H1 (cell line): ENCODE measurements around the gene MAML3. TPM values are rescaled to one million over a fixed set of nuclear protein-coding genes. Genes with fewer than 3 reads are reported as not detected.

Experiments used
- CTCF ChIA-PET: fragments of 300-600 bp; sonication (Branson Sonifier 250); formaldehyde crosslinking; loops from one replicate; lab custom pipeline; 2021; ENCODE audit not compliant: partially characterized antibody; lab: Charles Lee
- POLR2A ChIA-PET: fragments of 300-600 bp; sonication (Branson Sonifier 250); formaldehyde crosslinking; loops from one replicate; lab custom pipeline; 2021; ENCODE audit warnings: inconsistent platforms; ENCODE audit not compliant: partially characterized antibody; lab: Charles Lee
- DNase-seq, 2 experiments: peaks; one replicate each; pipeline versions ENCODE4 v3.0.0 to v3.0.0-alpha.2; 2010 to 2022; ENCODE audit warnings: low spot score in 2 of 2, low read depth in 1 of 2, mixed read lengths in 1 of 2
- FAIRE-seq: peaks from 2 replicates; lab custom pipeline; 2011; peaks lifted over from hg19 to GRCh38; lab: Jason Lieb, UNC
- H2AFZ ChIP-seq: 2 replicates; pipeline ENCODE4 v1.8.1; 2012; ENCODE audit warnings: low read length, inconsistent platforms
- H2AK5ac ChIP-seq: 2 replicates; pipeline ENCODE4 v1.6.1; 2013; ENCODE audit warnings: low read depth, low read length
- H2BK120ac ChIP-seq: replicated peaks from 2 replicates; pipeline ENCODE3; 2013; ENCODE audit warnings: low read depth, low read length, inconsistent platforms
- H2BK12ac ChIP-seq: 2 replicates; pipeline ENCODE4 v1.6.1; 2013; ENCODE audit warnings: low read depth, low read length
- H2BK15ac ChIP-seq: 2 replicates; pipeline ENCODE4 v1.6.1; 2013; ENCODE audit warnings: low read length
- H2BK20ac ChIP-seq: 2 replicates; pipeline ENCODE4 v1.6.1; 2013; ENCODE audit warnings: low read length
- H2BK5ac ChIP-seq: 2 replicates; pipeline ENCODE4 v1.6.1; 2013; ENCODE audit warnings: low read depth, low read length
- H3K14ac ChIP-seq: 2 replicates; pipeline ENCODE4 v1.6.1; 2013; ENCODE audit warnings: inconsistent platforms; ENCODE audit not compliant: insufficient read length
- H3K18ac ChIP-seq: 2 replicates; pipeline ENCODE4 v1.6.1; 2013; ENCODE audit warnings: low read length; ENCODE audit errors: extremely low read depth
- H3K23ac ChIP-seq: 2 replicates; pipeline ENCODE4 v1.6.1; 2013; ENCODE audit warnings: inconsistent platforms; ENCODE audit not compliant: insufficient read length
- H3K23me2 ChIP-seq: 2 replicates; pipeline ENCODE4 v1.6.1; 2013; ENCODE audit warnings: low read depth, low read length
- H3K27ac ChIP-seq: 2 replicates; pipeline ENCODE4 v1.6.1; 2011; ENCODE audit warnings: low read depth, low read length, inconsistent platforms
- H3K27me3 ChIP-seq, 4 experiments: replicated peaks in 1 of 4; 1 replicate in 1 of 4; 2 replicates in 3 of 4; pipeline versions ENCODE4 v1.6.1 to v1.8.1; 2011 to 2013; ENCODE audit warnings: low read length in 3 of 4, mild to moderate bottlenecking in 3 of 4, inconsistent platforms in 2 of 4, mixed read lengths in 2 of 4, moderate library complexity in 1 of 4; ENCODE audit not compliant: control insufficient read depth in 3 of 4, insufficient read depth in 3 of 4; ENCODE audit errors: extremely low read depth in 1 of 4
- H3K36me3 ChIP-seq, 4 experiments: 2 replicates each; pipeline versions ENCODE4 v1.6.1 to v1.8.1; 2011 to 2013; ENCODE audit warnings: mild to moderate bottlenecking in 4 of 4, low read length in 3 of 4, moderate library complexity in 2 of 4, control low read depth in 1 of 4, inconsistent platforms in 1 of 4; ENCODE audit not compliant: insufficient read depth in 4 of 4, control insufficient read depth in 2 of 4
- H3K4ac ChIP-seq: replicated peaks from 2 replicates; pipeline ENCODE3; 2013; ENCODE audit warnings: low read length, low read depth, mixed read lengths, inconsistent platforms; ENCODE audit not compliant: insufficient read length
- H3K4me1 ChIP-seq, 4 experiments: replicated peaks in 1 of 4; 1 replicate in 1 of 4; 2 replicates in 3 of 4; pipeline versions ENCODE4 v1.6.1 to v1.8.1; 2011 to 2013; ENCODE audit warnings: low read length in 3 of 4, inconsistent platforms in 2 of 4, mixed read lengths in 1 of 4; ENCODE audit not compliant: insufficient read depth in 4 of 4, control insufficient read depth in 3 of 4
- H3K4me2 ChIP-seq, 2 experiments: 2 replicates each; pipeline versions ENCODE4 v1.6.1 to v1.8.1; 2011 to 2013; ENCODE audit warnings: low read depth in 2 of 2, low read length in 2 of 2, control low read depth in 1 of 2, inconsistent platforms in 1 of 2, mild to moderate bottlenecking in 1 of 2; ENCODE audit not compliant: insufficient read depth in 1 of 2
- H3K4me3 ChIP-seq, 4 experiments: fragments of 200-600, 300-600 bp in 1 of 4; sonication (generic), shearing (Covaris generic), sonication (Bioruptor Twin) in 1 of 4; 2 replicates each; pipeline versions ENCODE4 v1.5.1 to v1.8.1; 2011 to 2016; ENCODE audit warnings: low read length in 4 of 4, low read depth in 3 of 4, control low read depth in 2 of 4, inconsistent platforms in 2 of 4, mild to moderate bottlenecking in 2 of 4, mixed read lengths in 1 of 4, moderate library complexity in 1 of 4; ENCODE audit not compliant: insufficient read depth in 2 of 4; ENCODE audit errors: extremely low read depth in 1 of 4
- H3K56ac ChIP-seq: replicated peaks from 2 replicates; pipeline ENCODE3; 2013; ENCODE audit warnings: low read depth, mild to moderate bottlenecking, mixed read lengths, low read length, inconsistent platforms; ENCODE audit not compliant: insufficient read length
- H3K79me1 ChIP-seq: 2 replicates; pipeline ENCODE4 v1.6.1; 2013; ENCODE audit warnings: low read depth, low read length, control low read depth
- H3K79me2 ChIP-seq, 2 experiments: 2 replicates each; pipeline versions ENCODE4 v1.6.1 to v1.8.1; 2012 to 2013; ENCODE audit warnings: low read length in 2 of 2, mild to moderate bottlenecking in 2 of 2, inconsistent platforms in 1 of 2; ENCODE audit not compliant: insufficient read depth in 2 of 2, control insufficient read depth in 1 of 2
- H3K9ac ChIP-seq, 4 experiments: replicated peaks in 1 of 4; 1 replicate in 1 of 4; 2 replicates in 3 of 4; pipeline versions ENCODE4 v1.6.1 to v1.8.1; 2011 to 2013; ENCODE audit warnings: low read depth in 3 of 4, low read length in 3 of 4, control low read depth in 2 of 4, mild to moderate bottlenecking in 2 of 4, moderate library complexity in 2 of 4, inconsistent platforms in 1 of 4; ENCODE audit errors: extremely low read depth in 1 of 4
- H3K9me3 ChIP-seq, 2 experiments: 2 replicates each; pipeline versions ENCODE4 v1.6.1 to v1.8.1; 2012 to 2013; ENCODE audit warnings: mild to moderate bottlenecking in 2 of 2, moderate library complexity in 2 of 2, control low read depth in 1 of 2, inconsistent platforms in 1 of 2, low read depth in 1 of 2, low read length in 1 of 2, mixed read lengths in 1 of 2; ENCODE audit not compliant: insufficient read depth in 2 of 2
- H4K20me1 ChIP-seq, 2 experiments: replicated peaks in 1 of 2; 2 replicates each; pipeline versions ENCODE3 to v1.8.1; 2011 to 2013; ENCODE audit warnings: inconsistent platforms in 2 of 2, low read length in 2 of 2, mild to moderate bottlenecking in 1 of 2; ENCODE audit not compliant: insufficient read depth in 2 of 2, control insufficient read depth in 1 of 2
- H4K5ac ChIP-seq: 2 replicates; pipeline ENCODE4 v1.6.1; 2013; ENCODE audit warnings: low read length, low read depth, mixed read lengths, inconsistent platforms; ENCODE audit not compliant: insufficient read length
- H4K8ac ChIP-seq: 2 replicates; pipeline ENCODE4 v1.8.0; 2013; ENCODE audit warnings: mild to moderate bottlenecking, moderate library complexity, low read length, inconsistent platforms; ENCODE audit not compliant: insufficient read depth; ENCODE audit errors: extremely low read depth
- H4K91ac ChIP-seq: replicated peaks from 2 replicates; pipeline ENCODE3; 2013; ENCODE audit warnings: low read length, mixed read lengths, inconsistent platforms; ENCODE audit not compliant: insufficient read length
- HDAC6 ChIP-seq: IDR thresholded peaks from one replicate; pipeline ENCODE4 v1.7.1; 2012; ENCODE audit warnings: low read depth, mild to moderate bottlenecking, inconsistent platforms, low read length, moderate library complexity
- KDM1A ChIP-seq: fragments of 200-600, 300-600 bp; sonication (generic); IDR thresholded peaks from 2 replicates; pipeline ENCODE4 v1.7.1; 2016; ENCODE audit warnings: mild to moderate bottlenecking, low read length, borderline replicate concordance
- POU5F1 ChIP-seq: IDR thresholded peaks from 2 replicates; pipeline ENCODE4 v1.6.1; 2011; ENCODE audit warnings: low read depth, mild to moderate bottlenecking, low read length, moderate library complexity
- SAP30 ChIP-seq: fragments of 300-600 bp; sonication (generic); IDR thresholded peaks from 2 replicates; pipeline ENCODE4 v1.7.1; 2012; ENCODE audit warnings: low read length, moderate library complexity, mild to moderate bottlenecking, inconsistent platforms; ENCODE audit not compliant: insufficient read depth, insufficient replicate concordance
- SP4 ChIP-seq: IDR thresholded peaks from 2 replicates; pipeline ENCODE4 v1.6.1; 2012; ENCODE audit warnings: low read length, inconsistent platforms
- SUZ12 ChIP-seq: fragments of 200-600 bp; sonication (generic); IDR thresholded peaks from 2 replicates; pipeline ENCODE4 v1.6.1; 2012; ENCODE audit warnings: mild to moderate bottlenecking, inconsistent platforms, low read length, moderate library complexity, mixed read lengths
- TCF12 ChIP-seq: IDR thresholded peaks from 2 replicates; pipeline ENCODE4 v1.6.1; 2011; ENCODE audit warnings: low read depth, mild to moderate bottlenecking, low read length
- WGBS, 2 experiments: shearing (Covaris generic) in 1 of 2; methylation state at CpG; one replicate each; pipeline versions ENCODE4 v1.1.6 to v1.1.7; 2013 to 2015; ENCODE audit warnings: low lambda C conversion rate in 2 of 2, mixed read lengths in 2 of 2, inconsistent platforms in 1 of 2, low coverage in 1 of 2, missing lambda C conversion rate in 1 of 2; ENCODE audit not compliant: insufficient replicate concordance in 2 of 2, insufficient coverage in 1 of 2, insufficient read length in 1 of 2; ENCODE audit errors: extremely low coverage in 1 of 2, missing lambda C conversion rate in 1 of 2; 5-methylcytosine and 5-hydroxymethylcytosine counted together
- polyA plus RNA-seq, 7 experiments: library from polyadenylated mRNA; depleted of rRNA in 3 of 7; stranded (reverse) in 5 of 7; unstranded in 2 of 7; fragments of >200 nt in 5 of 7; fragments of 200-250 nt in 2 of 7; gene quantifications; 1 replicate in 5 of 7; 2 replicates in 1 of 7; 4 replicates in 1 of 7; pipeline versions ENCODE4 v1.2.1 to v1.2.3, GENCODE V29; 2011 to 2013; ENCODE audit warnings: missing spikeins in 2 of 7, mixed read lengths in 2 of 7
- total RNA-seq: library from RNA; stranded (reverse); fragmentation: NEBNext Ultra II Directional; extraction: Animal tissue kit (Norgen Biotek cat#: 25700); gene quantifications from 2 replicates; pipeline ENCODE4 v1.2.1, GENCODE V29; 2021

The MAML3 gene
- total and polyA plus RNA-seq, 2 of the 8 experiments (the other 6 are each of a cell fraction or from before 2014, with no cell fraction given) = 2.1 to 5.7 TPM

DNA sequence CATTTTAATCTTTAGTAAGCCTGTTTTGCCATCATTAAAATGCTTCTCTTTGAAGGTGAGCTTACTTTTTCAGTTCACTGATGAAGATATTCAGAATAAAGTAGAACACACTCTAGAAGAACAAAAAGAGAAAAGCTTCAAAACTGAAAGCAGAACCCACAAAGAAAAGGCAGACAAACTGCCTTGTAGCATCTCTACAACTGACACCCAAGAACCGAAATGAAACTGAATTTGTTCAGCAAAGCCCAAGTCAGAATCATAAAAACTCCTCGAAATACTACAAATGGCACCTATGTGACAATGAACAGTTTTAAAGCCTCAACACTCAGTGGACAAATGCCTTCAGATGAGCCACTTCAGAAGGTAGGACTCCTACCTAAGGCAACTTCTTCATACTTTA lies 83.6 kb downstream of the MAML3 start:
- 91% methylated on average over 2 of the region's 2 CpGs; no CpG with 5 or more reads in 1 of the 2 experiments for WGBS, 2 experiments
- CTCF ChIA-PET = interaction anchor here (0.6 to 4.0 kb wide), 7 partner anchors 13 to 58 kb away, joined by 3 to 13 read pairs (median 3); no protein-coding TSS in a partner anchor
- no peak overlapping the region for H3K18ac ChIP-seq
- DNase-seq = no peak
- H3K14ac ChIP-seq = no peak overlapping the region
- H3K23ac ChIP-seq = no peak overlapping the region
- H2AFZ ChIP-seq = no peak overlapping the region
- no peak overlapping the region for H2BK12ac ChIP-seq
- H3K9ac ChIP-seq = no peak overlapping the region
- no peak for TF ChIP-seq HDAC6
- TF ChIP-seq SAP30 = no peak
- no peak for TF ChIP-seq SUZ12
- no peak for TF ChIP-seq SP4
- no peak for TF ChIP-seq POU5F1
- no peak for TF ChIP-seq TCF12
- no peak for TF ChIP-seq KDM1A
- TF ChIP-seq, all 59 proteins: peak for 0
- Histone ChIP-seq H3K4me1 (peaks cover 0 to 4% (median 1%) of the 10 kb centered on the region in 4 experiments; a peak in 3 of 7 replicates), H2BK120ac (no peak overlapping the region), H3K36me3 (no peaks in the 10 kb centered on the region), H2BK15ac (no peak overlapping the region), H3K4me2 (no peak overlapping the region), H3K4ac (no peak overlapping the region), H4K91ac (no peak overlapping the region), H2BK5ac (no peak overlapping the region), H3K9me3 (no peaks in the 10 kb centered on the region), H3K27ac (no peak overlapping the region), H3K27me3 (no peaks in the 10 kb centered on the region), H3K79me1 (no peaks in the 10 kb centered on the region), H4K20me1 (no peaks in the 10 kb centered on the region), H3K4me3 (no peak overlapping the region), H2AK5ac (no peak overlapping the region), H3K56ac (no peak overlapping the region), H3K23me2 (no peaks in the 10 kb centered on the region), H2BK20ac (no peak overlapping the region), H4K5ac (no peak overlapping the region), H4K8ac (no peak overlapping the region), H3K79me2 (no peaks in the 10 kb centered on the region)
- FAIRE-seq = no peak
- POLR2A ChIA-PET = interaction anchor here (1.9 kb wide), 1 partner anchor 21 kb away, joined by 4 read pairs; no protein-coding TSS in a partner anchor
